ACC112 (cell line): ENCODE measurements around the gene TMEM132C.

ENCODE experiments used
- H2AFZ ChIP-seq: fragments of 200-600 bp; sonication (generic); one replicate; pipeline ENCODE4 v1.6.0; 2017; ENCODE audit warnings: antibody characterized with exemption, low read length; ENCODE audit not compliant: unreplicated experiment
- H3K27ac ChIP-seq: fragments of 200-600 bp; sonication (generic); 2 replicates; pipeline ENCODE4 v1.5.1; 2014; ENCODE audit warnings: low read depth, mild to moderate bottlenecking, antibody characterized with exemption, low read length, moderate library complexity
- H3K27me3 ChIP-seq: fragments of 200-600 bp; sonication (generic); 2 replicates; pipeline ENCODE4 v1.6.1; 2014; ENCODE audit warnings: mild to moderate bottlenecking, antibody characterized with exemption, low read length, moderate library complexity, mixed read lengths; ENCODE audit not compliant: insufficient read depth
- H3K36me3 ChIP-seq: fragments of 200-600 bp; sonication (generic); 2 replicates; pipeline ENCODE4 v1.6.1; 2016; ENCODE audit warnings: mild to moderate bottlenecking, antibody characterized with exemption, low read length, moderate library complexity, mixed read lengths; ENCODE audit not compliant: insufficient read depth
- H3K4me1 ChIP-seq: fragments of 200-600 bp; sonication (generic); one replicate; pipeline ENCODE4 v1.6.1; 2016; ENCODE audit warnings: low read length, mixed read lengths; ENCODE audit not compliant: insufficient read depth, unreplicated experiment, control insufficient read depth
- H3K4me3 ChIP-seq: fragments of 200-600 bp; sonication (generic); 2 replicates; pipeline ENCODE4 v1.5.1; 2014; ENCODE audit warnings: mild to moderate bottlenecking, low read depth, low read length
- H3K79me2 ChIP-seq: fragments of 200-600 bp; sonication (generic); one replicate; pipeline ENCODE4 v1.6.0; 2016; ENCODE audit warnings: low read length; ENCODE audit not compliant: control insufficient read depth, unreplicated experiment, insufficient read depth

TMEM132C gene

GRCh38 chr12:128684352-128684751 is 417.4 kb downstream of the TMEM132C start:
- Histone ChIP-seq H3K4me3 (no peak overlapping the region), H3K27ac (no peak overlapping the region), H3K4me1 (no peaks in the 10 kb centered on the region), H3K79me2 (no peaks in the 10 kb centered on the region), H2AFZ (no peak overlapping the region), H3K27me3 (no peaks in the 10 kb centered on the region), H3K36me3 (no peaks in the 10 kb centered on the region)

GRCh38 chr12:128685903-128686475 is 419.0 kb downstream of the TMEM132C start:
- Histone ChIP-seq H3K4me1 (no peaks in the 10 kb centered on the region), H3K27me3 (no peaks in the 10 kb centered on the region), H2AFZ (no peak overlapping the region), H3K36me3 (no peaks in the 10 kb centered on the region), H3K79me2 (no peaks in the 10 kb centered on the region), H3K4me3 (no peak overlapping the region), H3K27ac (no peak overlapping the region)

- Histone ChIP-seq H3K27me3 (no peaks in the 10 kb centered on the region), H2AFZ (no peak overlapping the region), H3K4me3 (no peak overlapping the region), H3K79me2 (no peaks in the 10 kb centered on the region), H3K36me3 (no peaks in the 10 kb centered on the region), H3K27ac (no peak overlapping the region), H3K4me1 (no peaks in the 10 kb centered on the region)
Observed at GRCh38 chr12:128687851-128688250, 420.9 kb downstream of the TMEM132C start.

- no peaks in the 10 kb centered on the region for H3K27me3 ChIP-seq
- H3K4me3 ChIP-seq: no peak overlapping the region
- H3K4me1 ChIP-seq: no peaks in the 10 kb centered on the region
- H3K27ac ChIP-seq: no peak overlapping the region
- no peaks in the 10 kb centered on the region for H3K79me2 ChIP-seq
- no peaks in the 10 kb centered on the region for H3K36me3 ChIP-seq
- H2AFZ ChIP-seq: no peak overlapping the region
Observed at GRCh38 chr12:128690641-128691040, 423.7 kb downstream of the TMEM132C start.

GRCh38 chr12:128693115-128693514 is 426.1 kb downstream of the TMEM132C start:
- Histone ChIP-seq H3K4me1 (no peaks in the 10 kb centered on the region), H3K79me2 (no peaks in the 10 kb centered on the region), H3K36me3 (no peaks in the 10 kb centered on the region), H3K4me3 (no peak overlapping the region), H3K27ac (no peak overlapping the region), H3K27me3 (no peaks in the 10 kb centered on the region), H2AFZ (no peak overlapping the region)

GRCh38 chr12:128693771-128694170 is 426.8 kb downstream of the TMEM132C start:
- Histone ChIP-seq H3K79me2 (no peaks in the 10 kb centered on the region), H3K36me3 (no peaks in the 10 kb centered on the region), H3K4me3 (no peak overlapping the region), H3K27ac (no peak overlapping the region), H3K4me1 (no peaks in the 10 kb centered on the region), H2AFZ (no peak overlapping the region), H3K27me3 (no peaks in the 10 kb centered on the region)

- H3K36me3 ChIP-seq: no peaks in the 10 kb centered on the region
- no peaks in the 10 kb centered on the region for H3K27me3 ChIP-seq
- H3K4me1 ChIP-seq: no peaks in the 10 kb centered on the region
- H3K27ac ChIP-seq: no peak overlapping the region
- H2AFZ ChIP-seq: no peak overlapping the region
- no peak overlapping the region for H3K4me3 ChIP-seq
- H3K79me2 ChIP-seq: no peaks in the 10 kb centered on the region
Observed at GRCh38 chr12:128694445-128694844, 427.5 kb downstream of the TMEM132C start.

- Histone ChIP-seq H3K4me1 (no peaks in the 10 kb centered on the region), H3K27me3 (no peaks in the 10 kb centered on the region), H3K4me3 (no peak overlapping the region), H2AFZ (no peak overlapping the region), H3K36me3 (no peaks in the 10 kb centered on the region), H3K27ac (no peak overlapping the region), H3K79me2 (no peaks in the 10 kb centered on the region)
Observed at GRCh38 chr12:128695697-128696096, 428.7 kb downstream of the TMEM132C start.

GRCh38 chr12:128698301-128698972 is 431.5 kb downstream of the TMEM132C start:
- Histone ChIP-seq H2AFZ (no peak overlapping the region), H3K79me2 (no peaks in the 10 kb centered on the region), H3K36me3 (no peaks in the 10 kb centered on the region), H3K4me1 (no peaks in the 10 kb centered on the region), H3K4me3 (no peak overlapping the region), H3K27ac (no peak overlapping the region), H3K27me3 (no peaks in the 10 kb centered on the region)

- H3K79me2 ChIP-seq: no peaks in the 10 kb centered on the region
- no peak overlapping the region for H2AFZ ChIP-seq
- H3K27ac ChIP-seq: no peak overlapping the region
- H3K27me3 ChIP-seq: no peaks in the 10 kb centered on the region
- H3K4me1 ChIP-seq: no peaks in the 10 kb centered on the region
- H3K36me3 ChIP-seq: no peaks in the 10 kb centered on the region
- H3K4me3 ChIP-seq: no peak overlapping the region
Observed at GRCh38 chr12:128699106-128699505, 432.1 kb downstream of the TMEM132C start.

GRCh38 chr12:128702371-128702770 is 435.4 kb downstream of the TMEM132C start:
- Histone ChIP-seq H3K36me3 (no peaks in the 10 kb centered on the region), H3K27ac (no peak overlapping the region), H3K4me1 (no peaks in the 10 kb centered on the region), H3K4me3 (no peak overlapping the region), H2AFZ (no peak overlapping the region), H3K27me3 (no peaks in the 10 kb centered on the region), H3K79me2 (no peaks in the 10 kb centered on the region)
